NCI-H1048 (cell line): ENCODE data around the gene CLDN5.
"Not testable (repeated sequence)": the region's sequence is repeated elsewhere in the genome, so short reads cannot be mapped to it uniquely, and the experiment has no call there.

Experiments
- DNase-seq: peaks from one replicate; lab custom pipeline; 2025; lab: John Stamatoyannopoulos, UW

The CLDN5 gene

GRCh38 chr22:19547620-19548019, 23.4 kb upstream of the CLDN5 start:
- DNase-seq, result no peak

- DNase-seq, result no peak
Measured at GRCh38 chr22:19546680-19547079, 22.5 kb upstream of the CLDN5 start.

GRCh38 chr22:19545935-19546207, 21.7 kb upstream of the CLDN5 start:
- no peak for DNase-seq

DNA sequence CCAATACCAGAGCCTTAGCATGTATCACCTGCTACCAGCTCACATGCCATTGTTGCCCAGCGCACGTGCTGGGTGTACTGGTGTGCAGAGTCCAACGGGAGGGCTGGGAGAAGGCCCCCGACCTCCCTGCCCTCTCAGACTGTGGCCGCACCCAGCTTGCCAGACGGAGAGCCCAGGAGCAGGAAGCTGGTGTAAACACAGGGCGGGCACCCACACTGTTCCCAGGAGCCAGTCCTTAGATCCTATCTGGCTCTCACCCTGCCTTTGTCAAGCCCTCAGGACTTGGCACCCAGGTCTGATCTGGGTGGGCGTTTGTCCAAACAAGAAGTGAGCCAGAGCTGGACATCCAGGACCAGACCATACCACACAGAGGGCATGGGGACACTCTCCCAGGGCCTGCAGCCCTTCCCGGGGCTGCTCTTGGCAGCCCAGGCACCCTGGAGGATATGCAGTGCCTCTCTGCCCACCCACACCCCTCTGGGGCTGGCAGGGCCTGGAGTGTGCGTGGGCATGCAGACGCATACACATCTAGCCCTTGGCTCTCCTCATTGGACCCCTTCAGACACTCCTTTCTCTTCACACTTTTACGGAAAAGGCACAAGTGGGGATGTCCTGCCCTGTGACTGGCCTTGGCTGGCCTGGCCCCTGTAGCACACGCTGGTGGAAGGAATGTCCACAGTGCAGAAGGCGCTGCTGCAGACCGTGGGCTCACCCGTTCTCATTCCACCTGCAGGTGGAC, 19.9 kb upstream of the CLDN5 start:
- DNase-seq, result no peak

GRCh38 chr22:19540394-19540793, 16.2 kb upstream of the CLDN5 start:
- no peak for DNase-seq

GRCh38 chr22:19537941-19538488, 13.8 kb upstream of the CLDN5 start:
- DNase-seq, result no peak

DNA sequence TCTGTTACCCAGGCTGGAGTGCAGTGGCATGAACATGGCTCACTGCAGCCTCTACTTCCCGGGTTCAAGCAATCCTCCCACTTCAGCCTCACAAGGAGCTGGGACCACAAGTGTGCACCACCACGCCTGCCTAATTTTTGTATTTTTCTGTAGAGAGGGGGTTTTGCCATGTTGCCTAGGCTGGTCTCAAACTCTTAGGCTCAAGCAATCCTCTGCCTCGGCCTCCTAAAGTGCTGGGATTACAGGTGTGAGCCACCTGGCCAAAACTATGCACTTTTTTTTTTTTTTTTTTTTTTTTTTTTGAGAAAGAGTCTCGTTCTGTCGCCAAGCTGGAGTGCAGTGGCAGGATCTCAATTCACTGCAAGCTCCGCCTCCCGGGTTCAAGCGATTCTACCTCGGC, 12.4 kb upstream of the CLDN5 start:
- no peak for DNase-seq

DNA sequence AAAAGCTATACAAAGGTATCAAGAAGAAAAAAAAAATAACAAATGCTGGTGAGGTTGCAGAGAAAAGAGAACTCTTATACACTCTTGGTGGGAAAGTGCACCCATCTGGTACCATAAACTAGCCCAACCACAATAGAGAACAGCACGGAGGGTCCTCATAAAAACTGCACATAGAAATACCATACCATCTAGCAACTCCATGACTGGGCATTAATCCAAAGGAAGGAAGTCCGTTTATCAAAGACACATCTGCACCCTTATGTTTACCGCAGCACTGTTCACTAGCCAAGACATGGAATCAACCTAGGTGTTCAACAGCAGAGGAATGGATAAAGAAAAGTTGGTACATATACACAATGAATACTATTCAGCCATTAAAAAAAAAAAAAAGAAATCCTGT, 10.8 kb upstream of the CLDN5 start:
- no peak for DNase-seq

GRCh38 chr22:19533857-19534256, 9.6 kb upstream of the CLDN5 start:
- no peak for DNase-seq

- no peak for DNase-seq
Measured at GRCh38 chr22:19533049-19533626, 8.9 kb upstream of the CLDN5 start.

GRCh38 chr22:19531327-19531726, 7.1 kb upstream of the CLDN5 start:
- not testable (repeated sequence) for DNase-seq

DNA sequence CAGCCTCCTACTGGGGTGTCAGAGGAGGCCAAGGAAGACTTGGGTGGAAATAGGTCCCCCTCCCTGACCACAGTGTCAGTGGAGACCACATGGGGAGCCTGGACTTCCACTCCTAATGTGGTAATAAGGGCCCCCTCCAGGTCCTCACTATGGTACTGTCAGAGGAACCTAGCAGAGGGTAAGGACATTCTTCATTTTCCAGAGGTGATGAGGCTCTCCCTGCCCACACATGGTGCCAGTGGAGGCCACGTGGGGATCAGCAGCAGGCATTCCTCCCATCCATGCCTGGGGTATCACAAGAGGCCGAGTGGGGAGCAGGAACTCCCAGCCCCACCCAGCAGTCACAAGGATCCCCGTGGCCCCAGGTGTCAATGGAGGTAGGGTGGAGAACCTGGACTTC, 6.5 kb upstream of the CLDN5 start:
- no peak for DNase-seq

- no peak for DNase-seq
Measured at GRCh38 chr22:19529811-19530210, 5.6 kb upstream of the CLDN5 start.

- DNase-seq, result no peak
Measured at GRCh38 chr22:19527861-19528417, 3.7 kb upstream of the CLDN5 start.

GRCh38 chr22:19527321-19527721, 3.1 kb upstream of the CLDN5 start:
- DNase-seq, result no peak

- no peak for DNase-seq
Measured at GRCh38 chr22:19526702-19527111, 2.5 kb upstream of the CLDN5 start.

- no peak for DNase-seq
Measured at GRCh38 chr22:19526076-19526701, 2.0 kb upstream of the CLDN5 start.

DNA sequence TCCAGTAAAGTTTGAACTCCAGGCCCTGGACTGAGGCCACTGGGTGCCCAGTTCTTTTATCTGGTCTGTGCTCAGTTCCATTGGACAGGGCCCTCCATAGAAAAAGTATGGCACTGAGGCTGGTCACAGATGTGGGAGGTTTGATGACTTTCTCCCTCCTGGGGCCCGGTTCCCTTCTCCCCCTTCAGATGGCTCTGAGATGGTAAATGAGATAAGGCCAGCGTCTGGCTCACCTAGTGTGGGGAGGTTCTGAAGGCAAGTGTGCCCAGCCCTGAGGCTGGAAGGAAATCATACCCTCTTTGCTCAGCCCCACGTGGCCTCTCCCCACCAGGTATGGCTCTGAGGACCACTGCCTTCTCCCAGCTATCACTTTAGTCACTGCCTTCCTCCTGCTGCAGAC, 1.5 kb upstream of the CLDN5 start:
- no peak for DNase-seq

- DNase-seq, result no peak
Measured at GRCh38 chr22:19525116-19525660, 978 bp upstream of the CLDN5 start.

DNA sequence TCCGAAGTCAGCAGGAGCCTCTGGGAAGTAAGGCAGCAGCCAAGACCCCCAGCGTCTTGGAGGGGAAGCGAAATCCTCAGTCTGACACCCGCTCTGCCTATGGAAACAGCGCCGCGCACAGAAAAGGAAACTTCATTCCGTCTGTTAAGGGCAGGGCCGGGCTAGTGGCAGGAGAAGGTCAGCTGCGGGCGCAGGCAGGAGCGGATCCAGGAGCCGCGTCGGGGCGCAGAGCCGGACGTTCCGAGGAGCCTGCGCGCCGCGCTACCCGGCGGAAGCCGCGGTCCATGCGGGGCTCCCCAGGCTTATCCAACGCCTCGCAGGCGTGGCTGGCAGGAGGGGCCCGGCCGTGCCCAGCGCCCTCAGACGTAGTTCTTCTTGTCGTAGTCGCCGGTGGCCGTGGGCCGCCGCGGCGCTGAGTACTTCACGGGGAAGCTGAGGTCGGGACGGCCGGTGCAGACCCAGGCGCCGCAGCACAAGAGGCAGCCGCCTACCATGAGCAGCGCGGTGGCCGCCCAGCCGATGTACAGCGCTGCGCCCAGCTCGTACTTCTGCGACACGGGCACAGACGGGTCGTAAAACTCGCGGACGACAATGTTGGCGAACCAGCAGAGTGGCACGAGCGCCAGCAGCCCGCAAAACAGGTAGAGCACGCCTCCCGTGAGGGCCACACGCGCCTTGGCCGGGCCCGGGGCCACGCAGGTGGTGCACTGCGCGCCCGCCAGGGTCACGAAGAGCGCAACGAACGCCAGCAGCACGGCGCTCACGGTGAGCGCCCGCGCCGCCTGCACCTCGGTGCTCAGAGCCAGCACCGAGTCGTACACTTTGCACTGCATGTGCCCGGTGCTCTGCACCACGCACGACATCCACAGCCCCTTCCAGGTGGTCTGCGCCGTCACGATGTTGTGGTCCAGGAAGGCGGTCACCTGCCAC, 705 bp downstream of the CLDN5 start:
- no peak for DNase-seq

- DNase-seq, result no peak
Measured at GRCh38 chr22:19522881-19523239, 1.4 kb downstream of the CLDN5 start.
